Hepatocyte (in vitro differentiated cells): Measurements from ENCODE around the gene PFKL. TPM values are rescaled to one million over a fixed set of nuclear protein-coding genes. Genes with fewer than 3 reads are reported as not detected.

Experiments
- DNase-seq: peaks from one replicate; pipeline ENCODE4 v3.0.0-alpha.2; 2016; ENCODE audit warnings: low spot score
- H2AFZ ChIP-seq: fragments of 200-600 bp; sonication (generic); 2 replicates; pipeline ENCODE4 v1.6.0; 2016; ENCODE audit warnings: antibody characterized with exemption, mild to moderate bottlenecking
- H3K27ac ChIP-seq: fragments of 200-600 bp; sonication (generic); 2 replicates; pipeline ENCODE4 v1.5.1; 2016; ENCODE audit warnings: mild to moderate bottlenecking
- H3K27me3 ChIP-seq: fragments of 200-600 bp; sonication (generic); 2 replicates; pipeline ENCODE4 v1.6.1; 2016
- H3K36me3 ChIP-seq: fragments of 200-600 bp; sonication (generic); replicated peaks from 2 replicates; pipeline ENCODE4 v1.5.1; 2016; ENCODE audit warnings: low read depth; ENCODE audit not compliant: insufficient read depth
- H3K4me1 ChIP-seq: fragments of 200-600 bp; sonication (generic); 2 replicates; pipeline ENCODE4 v1.5.1; 2016; ENCODE audit warnings: mild to moderate bottlenecking, moderate library complexity; ENCODE audit not compliant: insufficient read depth
- H3K4me2 ChIP-seq: fragments of 200-600 bp; sonication (generic); 2 replicates; pipeline ENCODE4 v1.6.0; 2016
- H3K4me3 ChIP-seq: fragments of 200-600 bp; sonication (generic); 2 replicates; pipeline ENCODE4 v1.5.1; 2016; ENCODE audit warnings: mild to moderate bottlenecking
- H3K79me2 ChIP-seq: fragments of 200-600 bp; sonication (generic); 2 replicates; pipeline ENCODE4 v1.6.0; 2017; ENCODE audit warnings: mild to moderate bottlenecking
- H3K9me2 ChIP-seq: fragments of 200-600 bp; sonication (generic); replicated peaks from 2 replicates; pipeline ENCODE4 v1.6.0; 2017; ENCODE audit warnings: mild to moderate bottlenecking; ENCODE audit not compliant: insufficient read depth
- H3K9me3 ChIP-seq: fragments of 200-600 bp; sonication (generic); 2 replicates; pipeline ENCODE4 v1.5.1; 2016; ENCODE audit warnings: low read depth, mild to moderate bottlenecking
- H4K20me1 ChIP-seq: fragments of 200-600 bp; sonication (generic); 2 replicates; pipeline ENCODE4 v1.6.0; 2016; ENCODE audit warnings: mild to moderate bottlenecking; ENCODE audit not compliant: insufficient read depth, poor library complexity, severe bottlenecking
- CTCF ChIP-seq: fragments of 200-600 bp; sonication (generic); IDR thresholded peaks from 2 replicates; pipeline ENCODE4 v1.5.1; 2016; ENCODE audit warnings: antibody characterized with exemption, mild to moderate bottlenecking; ENCODE audit not compliant: poor library complexity
- EZH2 ChIP-seq: fragments of 200-600 bp; sonication (generic); IDR thresholded peaks from 2 replicates; pipeline ENCODE4 v1.6.1; 2016; ENCODE audit warnings: antibody characterized with exemption, mild to moderate bottlenecking, borderline replicate concordance
- EZH2phosphoT487 ChIP-seq: fragments of 200-600 bp; sonication (generic); IDR thresholded peaks from one replicate; pipeline ENCODE4 v1.6.1; 2018; ENCODE audit warnings: antibody characterized with exemption, mild to moderate bottlenecking, low read depth, moderate library complexity; ENCODE audit not compliant: unreplicated experiment, severe bottlenecking
- WGBS: methylation state at CpG from one replicate; pipeline ENCODE4 v1.1.6; 2016; ENCODE audit warnings: low lambda C conversion rate; ENCODE audit errors: missing lambda C conversion rate; 5-methylcytosine and 5-hydroxymethylcytosine counted together
- polyA plus RNA-seq: library from polyadenylated mRNA; unstranded; fragments of >200 nt; fragmentation: Nextera tagmentation; extraction: Ambion mirVana; gene quantifications from 2 replicates; pipeline ENCODE4 v1.2.1, GENCODE V29; 2016
- total RNA-seq: library from RNA; depleted of rRNA; stranded (reverse); fragments of >200 nt; gene quantifications from 2 replicates; pipeline ENCODE4 v1.2.3, GENCODE V29; 2014

Gene PFKL
- total and polyA plus RNA-seq, 2 experiments from 2014 or later = 140 to 205 TPM

- Histone ChIP-seq H3K4me1 (no peaks in the 10 kb centered on the region), H3K27ac (no peak overlapping the region), H3K9me2 (no peaks in the 10 kb centered on the region), H3K4me3 (no peak overlapping the region), H3K27me3 (no peaks in the 10 kb centered on the region), H3K36me3 (no peaks in the 10 kb centered on the region), H2AFZ (no peak overlapping the region), H3K79me2 (no peaks in the 10 kb centered on the region), H4K20me1 (no peaks in the 10 kb centered on the region), H3K4me2 (no peak overlapping the region), H3K9me3 (no peaks in the 10 kb centered on the region)
- DNase-seq = no peak
- no peak for TF ChIP-seq EZH2
- WGBS = 95% methylated on average over 11 of the region's 16 CpGs
Measured at GRCh38 chr21:44331209-44331608, 31.4 kb downstream of the PFKL start.

- TF ChIP-seq EZH2 (no peak), EZH2phosphoT487 (no peak), CTCF (no peak)
- no peak overlapping the region for H2AFZ ChIP-seq
- DNase-seq = no peak
- no peaks in the 10 kb centered on the region for H3K79me2 ChIP-seq
- no peaks in the 10 kb centered on the region for H3K9me3 ChIP-seq
- no peaks in the 10 kb centered on the region for H3K4me1 ChIP-seq
- no peak overlapping the region for H3K4me3 ChIP-seq
- H3K27me3 ChIP-seq = no peaks in the 10 kb centered on the region
- no peaks in the 10 kb centered on the region for H3K9me2 ChIP-seq
- no peaks in the 10 kb centered on the region for H3K36me3 ChIP-seq
- no peak overlapping the region for H3K27ac ChIP-seq
- H4K20me1 ChIP-seq = no peaks in the 10 kb centered on the region
- WGBS = 71% methylated on average over 20 of the region's 20 CpGs
- no peak overlapping the region for H3K4me2 ChIP-seq
Measured at GRCh38 chr21:44331650-44332307, 31.9 kb downstream of the PFKL start.

GRCh38 chr21:44332383-44332782, 32.5 kb downstream of the PFKL start:
- no peaks in the 10 kb centered on the region for H3K36me3 ChIP-seq
- DNase-seq = no peak
- no peak overlapping the region for H3K4me2 ChIP-seq
- 91% methylated on average over 17 of the region's 17 CpGs for WGBS
- H3K27me3 ChIP-seq = no peaks in the 10 kb centered on the region
- no peak overlapping the region for H2AFZ ChIP-seq
- peaks cover under 1% of the 10 kb centered on the region for H3K4me1 ChIP-seq
- H3K9me3 ChIP-seq = no peaks in the 10 kb centered on the region
- H3K79me2 ChIP-seq = no peaks in the 10 kb centered on the region
- H3K4me3 ChIP-seq = no peak overlapping the region
- no peak overlapping the region for H3K27ac ChIP-seq
- no peaks in the 10 kb centered on the region for H4K20me1 ChIP-seq
- TF ChIP-seq CTCF = no peak
- TF ChIP-seq EZH2phosphoT487 = no peak
- H3K9me2 ChIP-seq = no peaks in the 10 kb centered on the region

- Histone ChIP-seq H3K4me1 (peaks cover 7% of the 10 kb centered on the region), H3K9me3 (no peaks in the 10 kb centered on the region), H3K36me3 (no peaks in the 10 kb centered on the region), H3K27ac (no peak overlapping the region), H3K79me2 (no peaks in the 10 kb centered on the region), H3K27me3 (no peaks in the 10 kb centered on the region), H3K4me3 (no peak overlapping the region), H2AFZ (no peak overlapping the region), H4K20me1 (no peaks in the 10 kb centered on the region), H3K9me2 (no peaks in the 10 kb centered on the region), H3K4me2 (no peak overlapping the region)
- 95% methylated on average over 22 of the region's 22 CpGs for WGBS
- DNase-seq = no peak
- TF ChIP-seq EZH2 (no peak), EZH2phosphoT487 (no peak), CTCF (no peak)
Measured at GRCh38 chr21:44332965-44333364, 33.1 kb downstream of the PFKL start.
